CD14-positive monocyte (primary cell): ENCODE results near the gene LIN9. TPM values are rescaled to one million over a fixed set of nuclear protein-coding genes. Genes with fewer than 3 reads are reported as not detected.

Experiments used
- DNase-seq, 3 donors: peaks; one replicate each; pipeline ENCODE4 v3.0.0-alpha.2; 2011 to 2022
- H2AFZ ChIP-seq: 2 replicates; pipeline ENCODE4 v1.6.0; 2012; ENCODE audit warnings: mild to moderate bottlenecking, low read depth, low read length, inconsistent platforms; ENCODE audit not compliant: insufficient read depth, poor library complexity, severe bottlenecking
- H3K27ac ChIP-seq, 2 donors: 1 replicate in 1 of 2; 2 replicates in 1 of 2; pipeline ENCODE4 v1.5.1; 2012 to 2013; ENCODE audit warnings: low read length in 2 of 2, control low read depth in 1 of 2, inconsistent platforms in 1 of 2, low read depth in 1 of 2, mild to moderate bottlenecking in 1 of 2
- H3K27me3 ChIP-seq, 2 donors: one replicate each; pipeline versions ENCODE4 v1.6.0 to v1.6.1; 2011 to 2013; ENCODE audit warnings: low read length in 2 of 2; ENCODE audit not compliant: control insufficient read depth in 2 of 2, insufficient read depth in 2 of 2
- H3K36me3 ChIP-seq, 2 donors: replicated peaks in 1 of 2; 1 replicate in 1 of 2; 2 replicates in 1 of 2; pipeline versions ENCODE4 v1.5.1 to v1.6.1; 2012 to 2013; ENCODE audit warnings: low read length in 2 of 2, control low read depth in 1 of 2, inconsistent platforms in 1 of 2, mild to moderate bottlenecking in 1 of 2; ENCODE audit not compliant: insufficient read depth in 2 of 2, control insufficient read depth in 1 of 2
- H3K4me1 ChIP-seq, 2 donors: 1 replicate in 1 of 2; 2 replicates in 1 of 2; pipeline versions ENCODE4 v1.5.1 to v1.6.1; 2012 to 2013; ENCODE audit warnings: low read length in 2 of 2, control low read depth in 1 of 2, inconsistent platforms in 1 of 2, mild to moderate bottlenecking in 1 of 2, moderate library complexity in 1 of 2; ENCODE audit not compliant: insufficient read depth in 2 of 2, control insufficient read depth in 1 of 2
- H3K4me2 ChIP-seq: replicated peaks from 2 replicates; pipeline ENCODE3; 2012; ENCODE audit warnings: low read length, moderate library complexity, mild to moderate bottlenecking; ENCODE audit not compliant: poor library complexity, severe bottlenecking; ENCODE audit errors: extremely low read depth
- H3K4me3 ChIP-seq, 3 experiments: fragments of 200-600 bp in 1 of 3; sonication (generic) in 1 of 3; replicated peaks in 1 of 3; 1 replicate in 2 of 3; 2 replicates in 1 of 3; pipeline ENCODE4 v1.5.1; 2011 to 2013; ENCODE audit warnings: low read length in 3 of 3, mild to moderate bottlenecking in 3 of 3, control low read depth in 2 of 3, low read depth in 2 of 3, inconsistent platforms in 1 of 3, moderate library complexity in 1 of 3
- H3K79me2 ChIP-seq: 2 replicates; pipeline ENCODE4 v1.6.0; 2012; ENCODE audit warnings: mild to moderate bottlenecking, control low read depth, inconsistent platforms, low read length, moderate library complexity; ENCODE audit not compliant: insufficient read depth
- H3K9ac ChIP-seq: 2 replicates; pipeline ENCODE4 v1.6.0; 2017; ENCODE audit warnings: low read length, mild to moderate bottlenecking; ENCODE audit not compliant: insufficient read depth, poor library complexity, severe bottlenecking
- H3K9me3 ChIP-seq, 2 donors: replicated peaks in 1 of 2; 1 replicate in 1 of 2; 2 replicates in 1 of 2; pipeline versions ENCODE4 v1.5.1 to v1.6.1; 2012 to 2013; ENCODE audit warnings: low read length in 2 of 2, control low read depth in 1 of 2; ENCODE audit not compliant: control insufficient read depth in 1 of 2, insufficient read depth in 1 of 2
- H4K20me1 ChIP-seq: 2 replicates; pipeline ENCODE4 v1.6.0; 2012; ENCODE audit warnings: mild to moderate bottlenecking, low read length, control low read depth, moderate library complexity; ENCODE audit not compliant: insufficient read depth
- H3K27ac Mint-ChIP-seq, 7 donors: one replicate each; pipeline ENCODE4 v1.8.0; 2020; ENCODE audit warnings: mild to moderate bottlenecking in 7 of 7, mixed read lengths in 7 of 7, moderate library complexity in 6 of 7, inconsistent platforms in 2 of 7
- H3K27me3 Mint-ChIP-seq, 3 donors: one replicate each; pipeline ENCODE4 v1.8.0; 2021 to 2022; ENCODE audit warnings: low read depth in 3 of 3, mild to moderate bottlenecking in 3 of 3, mixed read lengths in 3 of 3, moderate library complexity in 3 of 3, inconsistent platforms in 1 of 3
- H3K36me3 Mint-ChIP-seq, 2 donors: one replicate each; pipeline ENCODE4 v1.8.0; 2020; ENCODE audit warnings: mixed read lengths in 2 of 2, inconsistent platforms in 1 of 2, mild to moderate bottlenecking in 1 of 2
- H3K4me1 Mint-ChIP-seq: one replicate; pipeline ENCODE4 v1.8.0; 2020; ENCODE audit warnings: mild to moderate bottlenecking, mixed read lengths
- H3K4me3 Mint-ChIP-seq, 2 donors: one replicate each; pipeline ENCODE4 v1.8.0; 2020; ENCODE audit warnings: mild to moderate bottlenecking in 2 of 2, mixed read lengths in 2 of 2, moderate library complexity in 1 of 2
- H3K9me3 Mint-ChIP-seq, 7 donors: one replicate each; pipeline ENCODE4 v1.8.0; 2020 to 2022; ENCODE audit warnings: mixed read lengths in 7 of 7, mild to moderate bottlenecking in 6 of 7, moderate library complexity in 6 of 7, inconsistent platforms in 2 of 7
- CTCF ChIP-seq: fragments of 200-600 bp; IDR thresholded peaks from one replicate; pipeline ENCODE4 v1.8.0; 2022; ENCODE audit warnings: antibody characterized with exemption, mild to moderate bottlenecking
- WGBS: methylation state at CpG from one replicate; pipeline ENCODE4 v1.1.5; 2013; ENCODE audit warnings: missing lambda C conversion rate; ENCODE audit not compliant: insufficient coverage; 5-methylcytosine and 5-hydroxymethylcytosine counted together
- intact Hi-C, 2 donors: fragments of 100-400 bp; cut with micrococcal nuclease; formaldehyde crosslinking; loops; one replicate each; pipeline versions ENCODE4 v1.15.0 to v1.15.1; 2023
- polyA plus RNA-seq, 3 donors: library from polyadenylated mRNA; depleted of rRNA in 1 of 3; unstranded in 2 of 3; stranded (reverse) in 1 of 3; fragments of 300-500 nt in 2 of 3; fragments of >200 nt in 1 of 3; fragmentation: Illumina TruSeq in 2 of 3; gene quantifications; 1 replicate in 2 of 3; 2 replicates in 1 of 3; pipeline ENCODE4 v1.2.3, GENCODE V29; 2012 to 2021

Gene LIN9
- polyA plus RNA-seq, 3 donors, result 0.56 to 1.3 (median 0.76) TPM

DNA sequence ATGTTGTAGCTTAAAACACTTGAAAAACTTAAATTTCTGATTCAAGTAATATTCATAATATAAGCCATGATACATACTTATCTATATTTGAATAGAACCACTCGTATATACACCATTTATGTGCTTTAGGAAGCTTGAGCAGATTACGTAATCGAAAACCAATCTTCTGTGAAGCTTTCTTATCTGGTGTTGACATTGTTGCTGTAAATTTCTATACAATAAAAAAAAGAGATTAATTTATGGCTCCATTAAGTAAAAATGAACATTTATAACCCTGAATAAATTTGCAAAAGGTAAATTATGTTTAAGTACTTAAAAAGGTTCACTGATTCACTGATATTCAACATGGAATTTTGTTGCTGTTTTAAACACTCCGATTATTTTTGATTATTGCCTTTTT is 21.4 kb downstream of the LIN9 start:
- no peaks in the 10 kb centered on the region for H3K9me3 ChIP-seq
- no peaks in the 10 kb centered on the region for H3K4me1 Mint-ChIP-seq
- H3K9ac ChIP-seq, result no peak overlapping the region
- no peak for DNase-seq
- intact Hi-C loops, result no loop called here
- H3K9me3 Mint-ChIP-seq, result no peaks in the 10 kb centered on the region
- no peaks in the 10 kb centered on the region for H3K79me2 ChIP-seq
- no peak overlapping the region for H3K4me2 ChIP-seq
- WGBS, result 100% methylated on average over 1 of the region's 4 CpGs
- no peak for TF ChIP-seq CTCF
- no peak overlapping the region for H2AFZ ChIP-seq
- H4K20me1 ChIP-seq, result no peaks in the 10 kb centered on the region
- no peak overlapping the region for H3K27ac ChIP-seq
- peaks cover 14 to 36% of the 10 kb centered on the region in 2 donors for H3K36me3 Mint-ChIP-seq
- H3K27me3 ChIP-seq, result no peaks in the 10 kb centered on the region
- H3K27ac Mint-ChIP-seq, result no peak overlapping the region
- H3K4me3 ChIP-seq, result no peak overlapping the region
- H3K4me3 Mint-ChIP-seq, result no peak overlapping the region
- no peaks in the 10 kb centered on the region for H3K27me3 Mint-ChIP-seq
- H3K4me1 ChIP-seq, result no peaks in the 10 kb centered on the region
- H3K36me3 ChIP-seq, result peaks cover 11 to 41% of the 10 kb centered on the region in 2 donors

DNA sequence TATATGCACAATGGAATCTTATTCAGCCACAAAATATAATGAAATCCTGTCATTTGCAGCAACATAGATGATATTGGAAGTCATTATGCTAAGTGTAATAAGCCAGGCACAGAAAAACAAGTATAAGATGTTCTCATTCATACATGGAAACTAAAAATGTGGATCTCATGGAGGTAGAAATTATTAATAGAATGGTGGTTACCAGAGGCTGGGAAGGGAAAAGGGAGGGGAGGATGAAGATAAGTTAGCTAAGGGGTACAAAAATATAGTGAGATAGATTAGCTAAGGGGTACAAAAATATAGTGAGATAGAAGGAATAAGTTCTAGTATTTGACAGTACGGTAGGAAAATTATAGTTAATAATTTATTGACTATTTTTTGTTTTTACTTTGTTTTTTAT is 27.9 kb downstream of the LIN9 start:
- H3K4me1 Mint-ChIP-seq, result peaks cover 5% of the 10 kb centered on the region
- H3K4me3 Mint-ChIP-seq, result no peak overlapping the region
- H3K9me3 Mint-ChIP-seq, result peaks cover 0 to 4% (median 0%) of the 10 kb centered on the region in 7 donors
- H3K9me3 ChIP-seq, result peaks cover 0 to 5% of the 10 kb centered on the region in 2 donors
- H3K36me3 Mint-ChIP-seq, result peaks cover 17 to 24% of the 10 kb centered on the region in 2 donors
- H3K27ac ChIP-seq, result no peak overlapping the region
- H3K27ac Mint-ChIP-seq, result no peak overlapping the region
- no peak overlapping the region for H3K9ac ChIP-seq
- DNase-seq, result no peak
- no CpG with 5 or more reads among the region's 1 CpG for WGBS
- TF ChIP-seq CTCF, result no peak
- peaks cover 12 to 32% of the 10 kb centered on the region in 2 donors for H3K36me3 ChIP-seq
- H3K4me2 ChIP-seq, result no peak overlapping the region
- H3K4me3 ChIP-seq, result no peak overlapping the region
- no peaks in the 10 kb centered on the region for H3K27me3 Mint-ChIP-seq
- H4K20me1 ChIP-seq, result no peaks in the 10 kb centered on the region
- no peaks in the 10 kb centered on the region for H3K4me1 ChIP-seq
- H2AFZ ChIP-seq, result no peak overlapping the region
- no peaks in the 10 kb centered on the region for H3K27me3 ChIP-seq
- H3K79me2 ChIP-seq, result no peaks in the 10 kb centered on the region
- intact Hi-C loops, result no loop called here
